HCT116 (cell line): Measurements from ENCODE around the gene NECAB3. TPM values are rescaled to one million over a fixed set of nuclear protein-coding genes. Genes with fewer than 3 reads are reported as not detected.

Experiments
- ATAC-seq: fragments of 200-7000 bp; cut with Tn5 transposase; 2 replicates; pipeline ENCODE4 v1.9.1; 2020; ENCODE audit warnings: mild to moderate bottlenecking, moderate library complexity
- BruUV-seq: library from RNA; stranded (reverse); fragments of 400-500 nt; replicated peaks from 2 replicates; lab custom pipeline; 2021; lab: Mats Ljungman, UMichigan
- CTCF ChIA-PET: fragments of 300-600 bp; sonication (Branson Sonifier 250); formaldehyde crosslinking; loops from one replicate; lab custom pipeline; 2021; ENCODE audit warnings: antibody characterized with exemption; lab: Charles Lee
- POLR2A ChIA-PET: fragments of 300-600, 350-600 bp; sonication (Branson Sonifier 250); formaldehyde crosslinking; loops from one replicate; lab custom pipeline; 2021; ENCODE audit warnings: antibody characterized with exemption; lab: Charles Lee
- RAD21 ChIA-PET, 2 experiments: fragments of 300-600 bp; sonication (Branson Sonifier 250); formaldehyde crosslinking; loops; one replicate each; lab custom pipeline; 2023; ENCODE audit warnings: low total read pairs in 2 of 2; ENCODE audit not compliant: uncharacterized antibody in 2 of 2, unreplicated experiment in 2 of 2, low non-redundant PET in 1 of 2; lab: Charles Lee
- DNase-seq: peaks from one replicate; pipeline ENCODE4 v3.0.0-alpha.2; 2010; ENCODE audit warnings: low read depth, low spot score
- H2AFZ ChIP-seq: fragments of 200-600 bp; shearing (Covaris generic), sonication (generic); 2 replicates; pipeline ENCODE4 v1.6.1; 2017; ENCODE audit warnings: low read depth, mixed run types, mixed read lengths, antibody characterized with exemption, low read length; ENCODE audit not compliant: poor library complexity, severe bottlenecking
- H3K27ac ChIP-seq: 2 replicates; pipeline ENCODE4 v1.5.1; 2012; ENCODE audit warnings: low read depth, low read length
- H3K27me3 ChIP-seq: fragments of 200-600 bp; sonication (generic); 2 replicates; pipeline ENCODE4 v1.6.1; 2016; ENCODE audit warnings: mixed run types, low read length, mixed read lengths; ENCODE audit not compliant: insufficient read depth
- H3K36me3 ChIP-seq, 2 experiments: fragments of 200-500 bp in 1 of 2; fragments of 200-600 bp in 1 of 2; sonication (Bioruptor generic) in 1 of 2; sonication (generic) in 1 of 2; 2 replicates each; pipeline versions ENCODE4 v1.5.1 to v1.6.1; 2014 to 2016; ENCODE audit warnings: low read length in 2 of 2, inconsistent platforms in 1 of 2, mixed read lengths in 1 of 2, mixed run types in 1 of 2; ENCODE audit not compliant: insufficient read depth in 2 of 2, control insufficient read depth in 1 of 2
- H3K4me1 ChIP-seq, 2 experiments: fragments of 200-600 bp in 1 of 2; sonication (generic) in 1 of 2; 2 replicates each; pipeline versions ENCODE4 v1.5.1 to v1.6.1; 2012 to 2017; ENCODE audit warnings: low read length in 2 of 2, inconsistent platforms in 1 of 2, mild to moderate bottlenecking in 1 of 2, mixed read lengths in 1 of 2, mixed run types in 1 of 2, moderate library complexity in 1 of 2; ENCODE audit not compliant: insufficient read depth in 2 of 2, control insufficient read depth in 1 of 2
- H3K4me2 ChIP-seq: fragments of 200-600 bp; sonication (generic); 2 replicates; pipeline ENCODE4 v1.6.1; 2017; ENCODE audit warnings: mixed run types, low read length, mixed read lengths
- H3K4me3 ChIP-seq, 2 experiments: fragments of 200-600 bp in 1 of 2; sonication (generic) in 1 of 2; replicated peaks in 1 of 2; 2 replicates each; pipeline ENCODE4 v1.5.1; 2011 to 2016; ENCODE audit warnings: low read length in 2 of 2, control low read depth in 1 of 2, low read depth in 1 of 2, mild to moderate bottlenecking in 1 of 2, mixed read lengths in 1 of 2, mixed run types in 1 of 2
- H3K79me2 ChIP-seq: fragments of 200-600 bp; sonication (generic); 2 replicates; pipeline ENCODE4 v1.6.1; 2017; ENCODE audit warnings: mild to moderate bottlenecking, mixed run types, low read length, moderate library complexity, mixed read lengths; ENCODE audit not compliant: insufficient read depth
- H3K9ac ChIP-seq: fragments of 200-600 bp; sonication (generic); 2 replicates; pipeline ENCODE4 v1.6.1; 2016; ENCODE audit warnings: low read length, mixed read lengths
- H3K9me2 ChIP-seq: fragments of 200-600 bp; sonication (generic), shearing (Covaris generic); 2 replicates; pipeline ENCODE4 v1.6.1; 2017; ENCODE audit warnings: mixed run types, mild to moderate bottlenecking, moderate library complexity; ENCODE audit not compliant: insufficient read depth
- H3K9me3 ChIP-seq, 2 experiments: fragments of 200-500 bp in 1 of 2; fragments of 200-600 bp in 1 of 2; sonication (Bioruptor generic) in 1 of 2; sonication (generic) in 1 of 2; 2 replicates each; pipeline ENCODE4 v1.6.1; 2014 to 2017; ENCODE audit warnings: low read length in 2 of 2, mixed read lengths in 2 of 2, inconsistent platforms in 1 of 2, low read depth in 1 of 2, mild to moderate bottlenecking in 1 of 2, mixed run types in 1 of 2, moderate library complexity in 1 of 2; ENCODE audit not compliant: control insufficient read depth in 1 of 2, insufficient read depth in 1 of 2
- H4K20me1 ChIP-seq: fragments of 200-600 bp; sonication (generic), shearing (Covaris generic); 2 replicates; pipeline ENCODE4 v1.6.1; 2017; ENCODE audit warnings: mixed run types, mild to moderate bottlenecking, moderate library complexity; ENCODE audit not compliant: insufficient read depth
- CEBPB ChIP-seq: IDR thresholded peaks from 2 replicates; pipeline ENCODE4 v1.6.1; 2012; ENCODE audit warnings: low read depth
- EGR1 ChIP-seq: IDR thresholded peaks from 2 replicates; pipeline ENCODE4 v1.6.1; 2012; ENCODE audit warnings: low read depth
- JUND ChIP-seq: IDR thresholded peaks from 2 replicates; pipeline ENCODE4 v1.6.1; 2012
- POLR2A ChIP-seq: IDR thresholded peaks from 2 replicates; pipeline ENCODE4 v1.7.0; 2011; ENCODE audit warnings: borderline replicate concordance; ENCODE audit not compliant: insufficient read depth, insufficient read length; ENCODE audit errors: extremely low read depth
- POLR2AphosphoS5 ChIP-seq: IDR thresholded peaks from 2 replicates; pipeline ENCODE4 v1.6.1; 2011; ENCODE audit warnings: mild to moderate bottlenecking, low read depth, low read length, moderate library complexity
- RAD21 ChIP-seq: IDR thresholded peaks from 2 replicates; pipeline ENCODE4 v1.6.1; 2012; ENCODE audit warnings: low read depth, mild to moderate bottlenecking
- SP1 ChIP-seq: IDR thresholded peaks from 2 replicates; pipeline ENCODE4 v1.6.1; 2012; ENCODE audit warnings: low read depth
- SRF ChIP-seq: IDR thresholded peaks from 2 replicates; pipeline ENCODE4 v1.6.1; 2012; ENCODE audit warnings: low read depth
- TCF7L2 ChIP-seq: IDR thresholded peaks from 2 replicates; pipeline ENCODE4 v1.7.0; 2011; ENCODE audit warnings: borderline replicate concordance, inconsistent platforms; ENCODE audit not compliant: insufficient read depth, insufficient read length; ENCODE audit errors: extremely low read depth
- YY1 ChIP-seq: IDR thresholded peaks from 2 replicates; pipeline ENCODE4 v1.6.1; 2011; ENCODE audit warnings: low read length, low read depth, moderate library complexity, mild to moderate bottlenecking; ENCODE audit not compliant: insufficient replicate concordance; ENCODE audit errors: extremely low read depth
- ZFX ChIP-seq: fragments of 450-650 bp; IDR thresholded peaks from 2 replicates; pipeline ENCODE4 v1.6.1; 2017
- ZNF274 ChIP-seq: fragments of 200-500 bp; sonication (Bioruptor generic); IDR thresholded peaks from 2 replicates; pipeline ENCODE4 v1.6.1; 2014; ENCODE audit warnings: mild to moderate bottlenecking, low read depth, low read length, inconsistent platforms
- intact Hi-C: fragments of 100-400 bp; cut with micrococcal nuclease; formaldehyde crosslinking; loops from 2 replicates; pipeline ENCODE4 v1.10.0; 2022
- total RNA-seq: library from RNA; stranded (reverse); gene quantifications from one replicate; pipeline ENCODE4 v1.2.1, GENCODE V29; 2021; ENCODE audit not compliant: unreplicated experiment
- TF ChIP-seq, protein P1 (sequence below), 3 experiments: fragments of 200-600 bp in 1 of 3; sonication (generic) in 1 of 3; IDR thresholded peaks in 2 of 3; conservative IDR thresholded peaks in 1 of 3; 2 replicates each; pipeline ENCODE4 v1.5.1; 2012 to 2017; ENCODE audit warnings: low read depth in 2 of 3, low read length in 2 of 3, antibody characterized with exemption in 1 of 3, borderline replicate concordance in 1 of 3, control low read depth in 1 of 3, mild to moderate bottlenecking in 1 of 3, mixed read lengths in 1 of 3, mixed run types in 1 of 3, moderate library complexity in 1 of 3; ENCODE audit not compliant: insufficient read depth in 1 of 3
- TF ChIP-seq, protein P2 (sequence below): IDR thresholded peaks from 2 replicates; pipeline ENCODE4 v1.6.1; 2012
- TF ChIP-seq, protein P3 (sequence below): IDR thresholded peaks from 2 replicates; pipeline ENCODE4 v1.6.1; 2011; ENCODE audit warnings: mild to moderate bottlenecking, low read length, moderate library complexity; ENCODE audit not compliant: insufficient replicate concordance; ENCODE audit errors: extremely low read depth
- TF ChIP-seq, protein P4 (sequence below): IDR thresholded peaks from 2 replicates; pipeline ENCODE4 v1.6.1; 2012; ENCODE audit warnings: low read depth
- TF ChIP-seq, protein P5 (sequence below): IDR thresholded peaks from 2 replicates; pipeline ENCODE4 v1.6.1; 2012

Gene NECAB3
- total RNA-seq, 1 experiment from 2014 or later: 48.1 TPM

DNA sequence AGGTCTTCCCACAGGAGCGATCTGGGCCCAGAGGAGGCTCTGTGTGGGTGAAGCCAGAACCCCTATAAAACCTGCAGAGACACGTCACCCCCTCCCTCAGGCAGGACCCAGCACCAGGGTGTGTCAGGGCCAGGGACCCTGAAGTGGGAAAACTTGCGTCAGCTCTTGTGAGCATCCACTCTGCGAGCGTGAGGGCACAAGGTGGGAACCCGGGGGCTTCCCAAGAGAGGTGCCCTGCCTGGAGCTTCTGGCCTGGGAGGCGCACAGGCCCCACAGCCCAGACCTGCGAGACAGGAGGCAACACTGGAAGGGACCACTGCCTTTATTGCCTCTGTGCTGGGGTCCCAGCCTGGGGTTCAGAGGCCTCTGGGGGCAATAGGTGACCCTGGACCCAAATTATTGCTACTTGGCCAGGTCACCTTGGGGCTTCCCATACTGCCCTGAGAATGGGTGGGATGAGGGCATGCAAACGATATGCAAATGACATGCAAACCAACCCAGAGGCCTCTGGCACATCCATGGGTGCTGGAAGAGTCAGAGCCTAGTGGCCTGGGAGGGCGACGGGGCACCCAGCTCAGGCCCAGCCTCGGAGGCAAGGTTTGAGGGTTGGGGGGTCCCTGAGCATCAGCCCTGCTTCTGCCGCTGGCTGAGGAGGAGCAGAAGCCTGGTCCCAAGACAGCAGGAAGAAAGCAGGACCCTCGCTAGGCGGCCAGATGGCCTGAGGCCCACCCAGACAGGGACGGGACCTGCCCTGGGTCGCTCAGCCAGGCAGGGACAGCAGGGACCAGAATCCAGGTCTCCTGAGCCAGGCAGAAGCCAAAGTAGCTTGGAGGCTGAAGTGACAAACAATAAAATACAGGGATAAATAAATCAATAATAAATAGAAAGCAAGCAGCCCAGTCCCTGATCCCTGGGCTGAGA, 17.2 kb downstream of the NECAB3 start:
- Histone ChIP-seq H3K9me3 (no peaks in the 10 kb centered on the region), H3K4me3 (no peak overlapping the region), H3K9me2 (no peaks in the 10 kb centered on the region), H3K27ac (no peak overlapping the region), H2AFZ (no peak overlapping the region), H3K79me2 (no peaks in the 10 kb centered on the region), H3K4me1 (peaks cover 0 to 12% of the 10 kb centered on the region in 2 experiments; a peak in 1 of 4 replicates), H3K36me3 (peaks cover 0 to 3% of the 10 kb centered on the region in 2 experiments; a peak in 1 of 4 replicates), H3K4me2 (no peak overlapping the region), H3K27me3 (no peaks in the 10 kb centered on the region), H3K9ac (no peak overlapping the region), H4K20me1 (no peaks in the 10 kb centered on the region)
- ChIA-PET POLR2A (no interaction called here), CTCF (no interaction called here), RAD21 (no interaction called here)
- no TSS peak for BruUV-seq
- intact Hi-C loops: loop anchor here (10.0 kb wide), 1 partner anchor 468 kb away; no protein-coding TSS in a partner anchor
- ATAC-seq (no peak), DNase-seq (no peak)
- TF ChIP-seq, protein P1, sequence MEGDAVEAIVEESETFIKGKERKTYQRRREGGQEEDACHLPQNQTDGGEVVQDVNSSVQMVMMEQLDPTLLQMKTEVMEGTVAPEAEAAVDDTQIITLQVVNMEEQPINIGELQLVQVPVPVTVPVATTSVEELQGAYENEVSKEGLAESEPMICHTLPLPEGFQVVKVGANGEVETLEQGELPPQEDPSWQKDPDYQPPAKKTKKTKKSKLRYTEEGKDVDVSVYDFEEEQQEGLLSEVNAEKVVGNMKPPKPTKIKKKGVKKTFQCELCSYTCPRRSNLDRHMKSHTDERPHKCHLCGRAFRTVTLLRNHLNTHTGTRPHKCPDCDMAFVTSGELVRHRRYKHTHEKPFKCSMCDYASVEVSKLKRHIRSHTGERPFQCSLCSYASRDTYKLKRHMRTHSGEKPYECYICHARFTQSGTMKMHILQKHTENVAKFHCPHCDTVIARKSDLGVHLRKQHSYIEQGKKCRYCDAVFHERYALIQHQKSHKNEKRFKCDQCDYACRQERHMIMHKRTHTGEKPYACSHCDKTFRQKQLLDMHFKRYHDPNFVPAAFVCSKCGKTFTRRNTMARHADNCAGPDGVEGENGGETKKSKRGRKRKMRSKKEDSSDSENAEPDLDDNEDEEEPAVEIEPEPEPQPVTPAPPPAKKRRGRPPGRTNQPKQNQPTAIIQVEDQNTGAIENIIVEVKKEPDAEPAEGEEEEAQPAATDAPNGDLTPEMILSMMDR (IDR thresholded peaks at IDR 0.05 in 2 of 3, conservative IDR thresholded peaks at IDR 0.05 in 1 of 3; ENCODE audit: borderline replicate concordance in 1 of 3, insufficient read depth in 1 of 3, low read depth in 2 of 3, low read length in 2 of 3): no peak
- TF ChIP-seq POLR2AphosphoS5: no peak
- no peak for TF ChIP-seq ZFX
- TF ChIP-seq, protein P2, sequence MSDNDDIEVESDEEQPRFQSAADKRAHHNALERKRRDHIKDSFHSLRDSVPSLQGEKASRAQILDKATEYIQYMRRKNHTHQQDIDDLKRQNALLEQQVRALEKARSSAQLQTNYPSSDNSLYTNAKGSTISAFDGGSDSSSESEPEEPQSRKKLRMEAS: no peak
- no peak for TF ChIP-seq SP1
- no peak for TF ChIP-seq YY1
- no peak for TF ChIP-seq TCF7L2
- no peak for TF ChIP-seq ZNF274
- TF ChIP-seq CEBPB: no peak
- no peak for TF ChIP-seq EGR1
- TF ChIP-seq POLR2A: no peak
- no peak for TF ChIP-seq JUND
- TF ChIP-seq, protein P3, sequence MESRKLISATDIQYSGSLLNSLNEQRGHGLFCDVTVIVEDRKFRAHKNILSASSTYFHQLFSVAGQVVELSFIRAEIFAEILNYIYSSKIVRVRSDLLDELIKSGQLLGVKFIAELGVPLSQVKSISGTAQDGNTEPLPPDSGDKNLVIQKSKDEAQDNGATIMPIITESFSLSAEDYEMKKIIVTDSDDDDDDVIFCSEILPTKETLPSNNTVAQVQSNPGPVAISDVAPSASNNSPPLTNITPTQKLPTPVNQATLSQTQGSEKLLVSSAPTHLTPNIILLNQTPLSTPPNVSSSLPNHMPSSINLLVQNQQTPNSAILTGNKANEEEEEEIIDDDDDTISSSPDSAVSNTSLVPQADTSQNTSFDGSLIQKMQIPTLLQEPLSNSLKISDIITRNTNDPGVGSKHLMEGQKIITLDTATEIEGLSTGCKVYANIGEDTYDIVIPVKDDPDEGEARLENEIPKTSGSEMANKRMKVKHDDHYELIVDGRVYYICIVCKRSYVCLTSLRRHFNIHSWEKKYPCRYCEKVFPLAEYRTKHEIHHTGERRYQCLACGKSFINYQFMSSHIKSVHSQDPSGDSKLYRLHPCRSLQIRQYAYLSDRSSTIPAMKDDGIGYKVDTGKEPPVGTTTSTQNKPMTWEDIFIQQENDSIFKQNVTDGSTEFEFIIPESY: no peak
- TF ChIP-seq, protein P4, sequence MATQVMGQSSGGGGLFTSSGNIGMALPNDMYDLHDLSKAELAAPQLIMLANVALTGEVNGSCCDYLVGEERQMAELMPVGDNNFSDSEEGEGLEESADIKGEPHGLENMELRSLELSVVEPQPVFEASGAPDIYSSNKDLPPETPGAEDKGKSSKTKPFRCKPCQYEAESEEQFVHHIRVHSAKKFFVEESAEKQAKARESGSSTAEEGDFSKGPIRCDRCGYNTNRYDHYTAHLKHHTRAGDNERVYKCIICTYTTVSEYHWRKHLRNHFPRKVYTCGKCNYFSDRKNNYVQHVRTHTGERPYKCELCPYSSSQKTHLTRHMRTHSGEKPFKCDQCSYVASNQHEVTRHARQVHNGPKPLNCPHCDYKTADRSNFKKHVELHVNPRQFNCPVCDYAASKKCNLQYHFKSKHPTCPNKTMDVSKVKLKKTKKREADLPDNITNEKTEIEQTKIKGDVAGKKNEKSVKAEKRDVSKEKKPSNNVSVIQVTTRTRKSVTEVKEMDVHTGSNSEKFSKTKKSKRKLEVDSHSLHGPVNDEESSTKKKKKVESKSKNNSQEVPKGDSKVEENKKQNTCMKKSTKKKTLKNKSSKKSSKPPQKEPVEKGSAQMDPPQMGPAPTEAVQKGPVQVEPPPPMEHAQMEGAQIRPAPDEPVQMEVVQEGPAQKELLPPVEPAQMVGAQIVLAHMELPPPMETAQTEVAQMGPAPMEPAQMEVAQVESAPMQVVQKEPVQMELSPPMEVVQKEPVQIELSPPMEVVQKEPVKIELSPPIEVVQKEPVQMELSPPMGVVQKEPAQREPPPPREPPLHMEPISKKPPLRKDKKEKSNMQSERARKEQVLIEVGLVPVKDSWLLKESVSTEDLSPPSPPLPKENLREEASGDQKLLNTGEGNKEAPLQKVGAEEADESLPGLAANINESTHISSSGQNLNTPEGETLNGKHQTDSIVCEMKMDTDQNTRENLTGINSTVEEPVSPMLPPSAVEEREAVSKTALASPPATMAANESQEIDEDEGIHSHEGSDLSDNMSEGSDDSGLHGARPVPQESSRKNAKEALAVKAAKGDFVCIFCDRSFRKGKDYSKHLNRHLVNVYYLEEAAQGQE: no peak
- TF ChIP-seq RAD21: no peak
- TF ChIP-seq, protein P5, sequence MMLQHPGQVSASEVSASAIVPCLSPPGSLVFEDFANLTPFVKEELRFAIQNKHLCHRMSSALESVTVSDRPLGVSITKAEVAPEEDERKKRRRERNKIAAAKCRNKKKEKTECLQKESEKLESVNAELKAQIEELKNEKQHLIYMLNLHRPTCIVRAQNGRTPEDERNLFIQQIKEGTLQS: no peak
- TF ChIP-seq SRF: no peak
